Thymus (tissue), 11 donors: ENCODE data around the gene RUVBL1. TPM values are rescaled to one million over a fixed set of nuclear protein-coding genes. Genes with fewer than 3 reads are reported as not detected.

Source experiments
- DNase-seq, 9 donors: peaks; one replicate each; pipeline ENCODE4 v3.0.0-alpha.2; 2013; ENCODE audit warnings: low spot score in 9 of 9, low read depth in 6 of 9, missing footprints in 1 of 9
- H3K27ac ChIP-seq, 2 donors: one replicate each; pipeline ENCODE4 v1.5.1; 2013; ENCODE audit warnings: control low read depth in 1 of 2, low read depth in 1 of 2, low read length in 1 of 2, mild to moderate bottlenecking in 1 of 2, moderate library complexity in 1 of 2
- H3K27me3 ChIP-seq, 2 donors: one replicate each; pipeline ENCODE4 v1.5.1; 2013; ENCODE audit warnings: low read length in 1 of 2; ENCODE audit not compliant: control insufficient read depth in 2 of 2, insufficient read depth in 1 of 2
- H3K36me3 ChIP-seq, 2 donors: one replicate each; pipeline ENCODE4 v1.5.1; 2013; ENCODE audit warnings: low read length in 1 of 2, mild to moderate bottlenecking in 1 of 2, moderate library complexity in 1 of 2; ENCODE audit not compliant: control insufficient read depth in 2 of 2, insufficient read depth in 2 of 2
- H3K4me1 ChIP-seq, 2 donors: one replicate each; pipeline ENCODE4 v1.5.1; 2013; ENCODE audit warnings: low read length in 2 of 2; ENCODE audit not compliant: control insufficient read depth in 2 of 2, insufficient read depth in 2 of 2
- H3K4me3 ChIP-seq, 2 donors: one replicate each; pipeline ENCODE4 v1.5.1; 2013; ENCODE audit warnings: low read length in 2 of 2, control low read depth in 1 of 2, mild to moderate bottlenecking in 1 of 2
- H3K9me3 ChIP-seq, 2 donors: one replicate each; pipeline ENCODE4 v1.5.1; 2013; ENCODE audit warnings: low read length in 1 of 2, mild to moderate bottlenecking in 1 of 2; ENCODE audit not compliant: control insufficient read depth in 2 of 2, insufficient read depth in 1 of 2
- WGBS: extraction: QIAGEN DNeasy Blood & Tissue Kit; methylation state at CpG from one replicate; pipeline ENCODE4 v1.1.7; 2013; 5-methylcytosine and 5-hydroxymethylcytosine counted together
- polyA plus RNA-seq: library from polyadenylated mRNA; stranded (reverse); fragments of 200-250 nt; gene quantifications from one replicate; pipeline ENCODE4 v1.2.3, GENCODE V29; 2013
- total RNA-seq: library from RNA; stranded (reverse); fragments of 120-200 nt; gene quantifications from one replicate; pipeline ENCODE4 v1.2.4, GENCODE V29; 2013
- donor health status: healthy.

The RUVBL1 gene
- total and polyA plus RNA-seq, 2 donors: 25.9 to 75.0 TPM

GRCh38 chr3:128146201-128146600 is 22.6 kb upstream of the RUVBL1 start:
- WGBS: 98% methylated on average over 14 of the region's 14 CpGs
- DNase-seq: no peak
- H3K36me3 ChIP-seq: no peaks in the 10 kb centered on the region
- no peaks in the 10 kb centered on the region for H3K9me3 ChIP-seq
- H3K27ac ChIP-seq: no peak overlapping the region
- H3K27me3 ChIP-seq: no peaks in the 10 kb centered on the region
- H3K4me3 ChIP-seq: no peak overlapping the region
- no peaks in the 10 kb centered on the region for H3K4me1 ChIP-seq

- no peak for DNase-seq
- no peak overlapping the region for H3K4me3 ChIP-seq
- no peak overlapping the region for H3K27ac ChIP-seq
- WGBS: 25% methylated on average over 6 of the region's 6 CpGs
- H3K27me3 ChIP-seq: no peaks in the 10 kb centered on the region
- H3K4me1 ChIP-seq: no peaks in the 10 kb centered on the region
- no peaks in the 10 kb centered on the region for H3K36me3 ChIP-seq
- H3K9me3 ChIP-seq: no peaks in the 10 kb centered on the region
These were observed 21.7 kb upstream of the RUVBL1 start for GRCh38 chr3:128145279-128145678.

- Histone ChIP-seq H3K27me3 (no peaks in the 10 kb centered on the region), H3K4me3 (no peak overlapping the region), H3K9me3 (no peaks in the 10 kb centered on the region), H3K36me3 (no peaks in the 10 kb centered on the region), H3K27ac (no peak overlapping the region), H3K4me1 (no peaks in the 10 kb centered on the region)
- no peak for DNase-seq
- 90% methylated on average over 5 of the region's 5 CpGs for WGBS
These were observed 21.0 kb upstream of the RUVBL1 start for GRCh38 chr3:128144512-128145187.

DNA sequence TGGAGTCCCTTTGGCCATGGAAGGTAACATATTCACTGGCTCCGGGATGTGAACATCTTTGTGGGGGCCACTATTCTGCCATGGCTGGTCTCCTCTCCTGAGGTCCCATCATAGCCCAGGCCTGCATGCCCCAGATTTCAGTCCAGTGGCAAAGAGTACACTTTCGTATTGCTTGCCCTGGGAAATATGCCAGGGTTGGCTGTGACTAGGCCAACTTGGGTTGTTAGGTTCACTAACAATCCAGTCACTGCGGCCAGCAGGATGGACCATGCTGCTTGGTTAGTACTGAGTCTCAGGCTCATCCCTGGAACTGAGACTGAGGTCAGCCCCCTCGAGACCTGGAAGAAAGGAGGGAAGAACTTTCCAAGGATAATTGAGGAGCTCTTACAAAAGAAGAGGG is 19.9 kb upstream of the RUVBL1 start:
- H3K4me1 ChIP-seq: no peaks in the 10 kb centered on the region
- H3K27me3 ChIP-seq: no peaks in the 10 kb centered on the region
- no peaks in the 10 kb centered on the region for H3K9me3 ChIP-seq
- H3K36me3 ChIP-seq: no peaks in the 10 kb centered on the region
- H3K27ac ChIP-seq: no peak overlapping the region
- 98% methylated on average over 4 of the region's 4 CpGs for WGBS
- no peak for DNase-seq
- H3K4me3 ChIP-seq: no peak overlapping the region

GRCh38 chr3:128133273-128133883 is 9.8 kb upstream of the RUVBL1 start:
- Histone ChIP-seq H3K27me3 (peaks cover 0 to 2% of the 10 kb centered on the region in 2 donors), H3K4me1 (no peaks in the 10 kb centered on the region), H3K36me3 (no peaks in the 10 kb centered on the region), H3K9me3 (no peaks in the 10 kb centered on the region), H3K4me3 (no peak overlapping the region), H3K27ac (no peak overlapping the region)
- DNase-seq: peak in 5 of 9 donors; percentile 19 to 53 (median 31)
- 92% methylated on average over 3 of the region's 3 CpGs for WGBS

DNA sequence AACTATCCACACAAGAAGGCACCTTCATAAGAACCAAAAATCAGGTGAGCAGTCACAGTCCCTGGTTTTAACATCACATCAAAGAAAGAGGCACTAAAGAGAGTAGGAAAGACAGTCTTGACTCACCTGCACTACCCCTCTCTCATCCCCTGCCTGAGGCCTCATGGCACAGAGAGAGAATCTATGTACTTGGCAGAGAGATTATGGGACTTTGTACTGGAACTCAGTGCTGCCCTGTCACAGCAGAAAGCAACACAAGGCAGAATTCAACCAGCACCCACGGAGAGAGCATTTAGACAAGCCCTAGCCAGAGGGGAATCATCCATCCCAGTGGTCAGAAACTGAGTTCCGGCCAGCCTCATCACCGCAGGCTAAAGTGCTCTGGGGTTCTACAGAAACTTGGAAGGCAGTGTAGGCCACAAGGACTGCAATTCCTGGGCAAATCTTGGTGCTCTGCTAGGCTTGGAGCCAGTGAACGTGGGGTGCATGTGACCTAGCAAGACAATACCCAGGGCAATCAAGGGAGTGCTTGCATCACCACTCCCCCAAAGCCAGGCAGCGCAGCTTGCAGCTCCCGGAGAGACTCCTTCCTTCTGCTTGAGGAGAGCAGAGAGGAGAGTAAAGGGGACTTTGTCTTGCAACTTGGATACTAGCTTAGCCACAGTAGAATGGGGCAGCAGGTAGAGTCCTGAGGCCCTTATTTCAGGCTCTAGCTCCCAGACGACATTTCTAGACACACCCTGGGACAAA is 8.5 kb upstream of the RUVBL1 start:
- 95% methylated on average over 7 of the region's 7 CpGs for WGBS
- Histone ChIP-seq H3K9me3 (no peaks in the 10 kb centered on the region), H3K4me1 (no peaks in the 10 kb centered on the region), H3K4me3 (no peak overlapping the region), H3K27me3 (peaks cover 0 to 2% of the 10 kb centered on the region in 2 donors), H3K36me3 (no peaks in the 10 kb centered on the region), H3K27ac (no peak overlapping the region)
- no peak for DNase-seq

GRCh38 chr3:128128251-128128650 is 4.6 kb upstream of the RUVBL1 start:
- H3K9me3 ChIP-seq: no peaks in the 10 kb centered on the region
- WGBS: 86% methylated on average over 1 of the region's 1 CpG
- no peak overlapping the region for H3K4me3 ChIP-seq
- no peak overlapping the region for H3K27ac ChIP-seq
- peaks cover 0 to 7% of the 10 kb centered on the region in 2 donors for H3K4me1 ChIP-seq
- DNase-seq: no peak
- no peaks in the 10 kb centered on the region for H3K36me3 ChIP-seq
- H3K27me3 ChIP-seq: peaks cover 0 to 2% of the 10 kb centered on the region in 2 donors

GRCh38 chr3:128127236-128127635 is 3.6 kb upstream of the RUVBL1 start:
- H3K9me3 ChIP-seq: no peaks in the 10 kb centered on the region
- H3K27ac ChIP-seq: no peak overlapping the region
- peaks cover 7 to 12% of the 10 kb centered on the region in 2 donors for H3K4me1 ChIP-seq
- no peak overlapping the region for H3K4me3 ChIP-seq
- WGBS: 88% methylated on average over 2 of the region's 2 CpGs
- no peak for DNase-seq
- H3K36me3 ChIP-seq: no peaks in the 10 kb centered on the region
- H3K27me3 ChIP-seq: peaks cover 0 to 2% of the 10 kb centered on the region in 2 donors

DNA sequence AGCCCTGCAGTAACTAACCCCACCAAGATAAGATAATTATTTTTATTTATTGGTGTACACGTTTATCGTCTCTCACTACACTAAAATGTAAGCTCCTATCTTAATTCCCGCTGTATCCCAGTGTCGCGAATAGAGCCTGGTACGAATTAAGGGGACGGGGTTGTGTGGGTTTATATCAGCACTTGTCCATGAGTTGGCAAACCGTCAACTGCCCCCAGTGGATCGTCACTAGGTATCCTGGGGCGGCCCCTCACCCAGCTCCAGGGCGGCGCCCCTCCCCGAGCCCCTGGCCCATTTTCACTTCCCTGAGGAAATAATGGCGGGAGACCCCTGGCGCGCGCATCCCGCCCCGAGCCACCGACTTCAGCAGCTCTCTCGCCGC is 465 bp downstream of the RUVBL1 start:
- Histone ChIP-seq H3K4me1 (peaks cover 7 to 12% of the 10 kb centered on the region in 2 donors), H3K36me3 (peaks cover 5 to 18% of the 10 kb centered on the region in 2 donors), H3K4me3 (peak overlapping the region; percentile 72 to 85), H3K9me3 (no peaks in the 10 kb centered on the region), H3K27ac (no peak overlapping the region), H3K27me3 (no peaks in the 10 kb centered on the region)
- DNase-seq: no peak
- 2% methylated on average over 22 of the region's 22 CpGs for WGBS
